ENCODE measurements around the gene LRRC36.
A peak's percentile ranks its signal among the peaks of the same experiment; 100 is the strongest.

GRCh38 chr16:67284699-67285646, 41.6 kb upstream of the LRRC36 start:
- TF ChIP-seq EZH2 (optimal IDR thresholded peaks at IDR 0.05; ENCODE audit: low read depth, low read length) (no peak), CTCF (IDR thresholded peaks at IDR 0.05; ENCODE audit: low read length) (peak; percentile 34)
